ENCODE data around the gene CD1C. TPM values are rescaled to one million over a fixed set of nuclear protein-coding genes. Genes with fewer than 3 reads are reported as not detected.

The CD1C gene
- polyA plus RNA-seq, 3 donors: 43.4 to 55.4 (median 45.8) TPM

DNA sequence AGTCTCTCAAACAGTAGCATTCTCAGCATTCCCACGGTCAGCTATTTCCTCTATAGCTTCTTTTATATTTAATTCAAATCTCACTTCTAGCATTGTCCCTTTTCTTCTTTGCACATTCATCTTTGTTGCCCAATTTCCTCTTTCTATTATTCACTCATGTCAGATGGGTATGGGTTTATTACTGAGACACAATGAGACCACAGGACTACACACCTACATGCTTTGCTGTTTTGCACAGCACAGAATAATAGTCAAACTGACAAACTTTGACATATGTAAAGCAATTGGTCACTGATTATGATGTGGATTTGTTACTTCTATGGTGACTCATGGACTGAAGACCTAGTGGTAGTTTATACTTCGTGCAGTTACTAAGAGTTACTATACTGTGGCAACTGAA is 5.8 kb upstream of the CD1C start:
- 17% methylated on average over 1 of the region's 2 CpGs for WGBS (ENCODE audit: insufficient coverage)
- Histone ChIP-seq H3K4me2 (replicated peaks; ENCODE audit: extremely low read depth, low read length, poor library complexity, severe bottlenecking) (peak overlapping the region; percentile 64), H3K9ac (ENCODE audit: insufficient read depth, low read length, poor library complexity, severe bottlenecking) (peak overlapping the region; percentile 34), H2AFZ (ENCODE audit: insufficient read depth, low read depth, low read length, poor library complexity, severe bottlenecking) (no peak overlapping the region), H3K4me1 (ENCODE audit: control insufficient read depth in 1 of 2, insufficient read depth in 2 of 2, low read length in 2 of 2) (peaks cover 63 to 73% of the 10 kb centered on the region in 2 donors), H3K79me2 (ENCODE audit: insufficient read depth, low read length) (no peaks in the 10 kb centered on the region), H3K9me3 (replicated peaks in 1 of 2; ENCODE audit: control insufficient read depth in 1 of 2, insufficient read depth in 1 of 2, low read length in 2 of 2) (peaks cover 0 to 14% of the 10 kb centered on the region in 2 donors), H3K36me3 (replicated peaks in 1 of 2; ENCODE audit: control insufficient read depth in 1 of 2, insufficient read depth in 2 of 2, low read length in 2 of 2) (no peaks in the 10 kb centered on the region), H3K4me3 (replicated peaks in 1 of 3; ENCODE audit: low read depth in 2 of 3, low read length in 3 of 3) (peak overlapping the region in 2 of 3 experiments; percentile 36 to 65), H4K20me1 (ENCODE audit: insufficient read depth, low read length) (no peaks in the 10 kb centered on the region), H3K27ac (ENCODE audit: low read depth in 1 of 2, low read length in 2 of 2) (peak overlapping the region in 1 of 2 donors; percentile 94), H3K27me3 (ENCODE audit: control insufficient read depth in 2 of 2, insufficient read depth in 2 of 2, low read length in 2 of 2) (no peaks in the 10 kb centered on the region)
- intact Hi-C loops (cut with micrococcal nuclease): loop anchor here in 1 of 2 donors (10.0 kb wide), 1 partner anchor 781 kb away; no protein-coding TSS in a partner anchor
- peaks cover 3 to 4% of the 10 kb centered on the region in 2 donors for H3K36me3 Mint-ChIP-seq
- TF ChIP-seq, protein P1, sequence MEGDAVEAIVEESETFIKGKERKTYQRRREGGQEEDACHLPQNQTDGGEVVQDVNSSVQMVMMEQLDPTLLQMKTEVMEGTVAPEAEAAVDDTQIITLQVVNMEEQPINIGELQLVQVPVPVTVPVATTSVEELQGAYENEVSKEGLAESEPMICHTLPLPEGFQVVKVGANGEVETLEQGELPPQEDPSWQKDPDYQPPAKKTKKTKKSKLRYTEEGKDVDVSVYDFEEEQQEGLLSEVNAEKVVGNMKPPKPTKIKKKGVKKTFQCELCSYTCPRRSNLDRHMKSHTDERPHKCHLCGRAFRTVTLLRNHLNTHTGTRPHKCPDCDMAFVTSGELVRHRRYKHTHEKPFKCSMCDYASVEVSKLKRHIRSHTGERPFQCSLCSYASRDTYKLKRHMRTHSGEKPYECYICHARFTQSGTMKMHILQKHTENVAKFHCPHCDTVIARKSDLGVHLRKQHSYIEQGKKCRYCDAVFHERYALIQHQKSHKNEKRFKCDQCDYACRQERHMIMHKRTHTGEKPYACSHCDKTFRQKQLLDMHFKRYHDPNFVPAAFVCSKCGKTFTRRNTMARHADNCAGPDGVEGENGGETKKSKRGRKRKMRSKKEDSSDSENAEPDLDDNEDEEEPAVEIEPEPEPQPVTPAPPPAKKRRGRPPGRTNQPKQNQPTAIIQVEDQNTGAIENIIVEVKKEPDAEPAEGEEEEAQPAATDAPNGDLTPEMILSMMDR (IDR thresholded peaks at IDR 0.05): no peak
- H3K4me3 Mint-ChIP-seq: peak overlapping the region; percentile 50 to 51
- peaks cover 7 to 18% (median 11%) of the 10 kb centered on the region in 7 donors for H3K9me3 Mint-ChIP-seq
- H3K27me3 Mint-ChIP-seq (ENCODE audit: low read depth in 3 of 3): peaks cover 0 to 1% (median 1%) of the 10 kb centered on the region in 3 donors
- H3K27ac Mint-ChIP-seq: peak overlapping the region; percentile 96 to 100 (median 98)
- H3K4me1 Mint-ChIP-seq: peaks cover 62% of the 10 kb centered on the region
- peak; percentile 81 to 92 (median 89) for DNase-seq

DNA sequence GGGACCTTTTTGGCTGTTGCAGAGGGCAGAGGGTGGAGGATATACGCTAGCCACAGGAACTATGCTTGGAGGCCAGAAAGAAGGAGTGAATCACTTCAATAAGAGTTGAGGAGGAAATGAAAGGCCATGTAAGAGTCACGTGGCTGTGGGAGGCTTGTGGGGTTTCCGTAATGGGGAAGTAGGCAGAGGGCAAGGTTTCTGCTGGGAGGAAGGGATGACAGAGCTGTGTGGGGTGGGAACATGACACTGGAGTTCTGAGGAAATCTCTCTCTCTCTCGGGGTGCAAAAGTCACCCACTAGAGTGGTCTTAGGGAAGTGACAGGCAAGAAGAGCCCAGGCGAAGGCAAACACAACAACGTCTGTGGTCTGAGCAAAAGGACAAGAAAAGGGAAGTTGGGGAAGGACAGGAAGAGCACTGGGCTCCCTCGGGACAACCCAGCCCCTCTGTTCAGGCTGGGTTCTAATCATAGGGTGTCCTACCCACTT is 3.9 kb upstream of the CD1C start:
- H3K36me3 ChIP-seq (replicated peaks in 1 of 2; ENCODE audit: control insufficient read depth in 1 of 2, insufficient read depth in 2 of 2, low read length in 2 of 2): no peaks in the 10 kb centered on the region
- H3K9ac ChIP-seq (ENCODE audit: insufficient read depth, low read length, poor library complexity, severe bottlenecking): peak overlapping the region; percentile 50
- no peaks in the 10 kb centered on the region for H3K79me2 ChIP-seq (ENCODE audit: insufficient read depth, low read length)
- WGBS (ENCODE audit: insufficient coverage): 0% methylated on average over 3 of the region's 7 CpGs
- H3K27ac Mint-ChIP-seq: peak overlapping the region; percentile 96 to 100 (median 98)
- H3K9me3 ChIP-seq (replicated peaks in 1 of 2; ENCODE audit: control insufficient read depth in 1 of 2, insufficient read depth in 1 of 2, low read length in 2 of 2): peaks cover 0 to 5% of the 10 kb centered on the region in 2 donors
- peaks cover 0 to 1% (median 0%) of the 10 kb centered on the region in 3 donors for H3K27me3 Mint-ChIP-seq (ENCODE audit: low read depth in 3 of 3)
- H3K4me3 Mint-ChIP-seq: peak overlapping the region; percentile 55 to 63
- H3K27ac ChIP-seq (ENCODE audit: low read depth in 1 of 2, low read length in 2 of 2): peak overlapping the region; percentile 92 to 94
- DNase-seq: peak; percentile 98 to 100 (median 98)
- peak overlapping the region; percentile 53 for H3K4me2 ChIP-seq (replicated peaks; ENCODE audit: extremely low read depth, low read length, poor library complexity, severe bottlenecking)
- H3K27me3 ChIP-seq (ENCODE audit: control insufficient read depth in 2 of 2, insufficient read depth in 2 of 2, low read length in 2 of 2): no peaks in the 10 kb centered on the region
- peaks cover 80 to 92% of the 10 kb centered on the region in 2 donors for H3K4me1 ChIP-seq (ENCODE audit: control insufficient read depth in 1 of 2, insufficient read depth in 2 of 2, low read length in 2 of 2)
- peak overlapping the region in 1 of 3 experiments; percentile 52 for H3K4me3 ChIP-seq (replicated peaks in 1 of 3; ENCODE audit: low read depth in 2 of 3, low read length in 3 of 3)
- H3K36me3 Mint-ChIP-seq: peaks cover 3 to 4% of the 10 kb centered on the region in 2 donors
- no peak overlapping the region for H2AFZ ChIP-seq (ENCODE audit: insufficient read depth, low read depth, low read length, poor library complexity, severe bottlenecking)
- peaks cover 5 to 12% (median 8%) of the 10 kb centered on the region in 7 donors for H3K9me3 Mint-ChIP-seq
- H4K20me1 ChIP-seq (ENCODE audit: insufficient read depth, low read length): no peaks in the 10 kb centered on the region
- H3K4me1 Mint-ChIP-seq: peaks cover 62% of the 10 kb centered on the region
- TF ChIP-seq, protein P1 (IDR thresholded peaks at IDR 0.05): no peak
- intact Hi-C loops (cut with micrococcal nuclease): loop anchor here in 1 of 2 donors (5.0 to 10.0 kb wide), 3 partner anchors 33 to 779 kb away; partner anchors contain the start of gene CD1A

Data from CD14-positive monocyte (primary cell).